KOPT-K1 (cell line): ENCODE measurements around the gene BPIFB3.

Source experiments
- H3K27ac ChIP-seq: fragments of 200-600 bp; sonication (generic); 2 replicates; pipeline ENCODE4 v1.5.1; 2016; ENCODE audit warnings: antibody characterized with exemption, mild to moderate bottlenecking, low read depth, low read length; ENCODE audit not compliant: poor library complexity, severe bottlenecking
- H3K36me3 ChIP-seq: fragments of 200-600 bp; sonication (generic); 2 replicates; pipeline ENCODE4 v1.5.1; 2017; ENCODE audit warnings: antibody characterized with exemption, mild to moderate bottlenecking, low read length, moderate library complexity; ENCODE audit not compliant: insufficient read depth
- H3K9me3 ChIP-seq: fragments of 200-600 bp; sonication (generic); 2 replicates; pipeline ENCODE4 v1.5.1; 2017; ENCODE audit warnings: antibody characterized with exemption, low read length, mild to moderate bottlenecking; ENCODE audit not compliant: insufficient read depth, poor library complexity, severe bottlenecking

Gene BPIFB3

DNA sequence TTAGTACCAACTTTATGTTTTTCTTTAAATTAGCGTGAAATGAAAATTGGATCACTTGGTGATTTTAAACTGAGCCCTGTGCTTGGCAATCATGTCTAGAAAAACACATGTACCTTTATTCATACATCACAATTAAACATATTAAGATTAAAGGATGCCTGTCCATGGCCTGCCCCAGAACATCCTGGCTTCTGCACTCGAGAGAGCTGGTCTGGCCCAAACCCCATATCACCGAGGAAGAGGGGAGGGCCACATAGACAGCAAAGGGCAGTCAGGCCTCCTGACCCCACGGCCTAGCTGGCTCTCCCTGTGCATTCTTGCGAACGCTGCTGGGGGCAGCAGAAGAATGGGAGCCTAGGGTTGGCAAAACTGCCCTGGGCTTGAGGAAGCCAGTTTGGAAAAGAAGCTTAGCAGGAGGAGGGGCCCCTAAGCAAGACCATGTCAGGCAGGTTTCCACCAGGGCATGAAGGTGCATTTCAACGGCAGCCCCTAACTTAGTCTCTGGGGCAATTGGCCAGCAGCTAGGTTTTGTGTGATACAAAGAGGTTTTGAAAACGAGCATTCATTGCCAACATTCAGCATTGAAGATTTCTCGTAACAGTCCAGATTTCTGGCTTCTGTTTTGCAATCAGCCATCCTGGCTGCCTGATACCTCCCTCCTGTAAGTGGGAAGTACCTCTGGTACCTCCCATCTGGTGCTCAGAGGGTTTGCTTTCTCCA lies 8.6 kb downstream of the BPIFB3 start:
- Histone ChIP-seq H3K9me3 (no peaks in the 10 kb centered on the region), H3K36me3 (no peaks in the 10 kb centered on the region), H3K27ac (no peak overlapping the region)

DNA sequence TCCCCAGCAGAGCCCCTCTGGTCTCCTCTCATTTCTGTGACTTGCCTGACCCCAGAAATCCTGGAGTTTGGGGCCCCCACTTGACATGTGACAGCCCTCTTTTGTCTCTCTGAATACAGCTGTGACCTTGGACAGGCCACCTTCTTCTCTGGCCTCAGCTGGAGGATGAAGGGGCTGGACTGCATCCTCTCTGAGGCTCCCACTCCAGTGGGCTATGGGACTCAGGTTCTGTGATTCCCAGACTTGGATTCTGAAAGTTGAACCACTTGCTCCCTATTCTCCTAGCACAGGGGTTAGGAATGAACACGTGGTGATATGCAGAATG lies 9.1 kb downstream of the BPIFB3 start:
- H3K36me3 ChIP-seq = no peaks in the 10 kb centered on the region
- no peaks in the 10 kb centered on the region for H3K9me3 ChIP-seq
- H3K27ac ChIP-seq = no peak overlapping the region

DNA sequence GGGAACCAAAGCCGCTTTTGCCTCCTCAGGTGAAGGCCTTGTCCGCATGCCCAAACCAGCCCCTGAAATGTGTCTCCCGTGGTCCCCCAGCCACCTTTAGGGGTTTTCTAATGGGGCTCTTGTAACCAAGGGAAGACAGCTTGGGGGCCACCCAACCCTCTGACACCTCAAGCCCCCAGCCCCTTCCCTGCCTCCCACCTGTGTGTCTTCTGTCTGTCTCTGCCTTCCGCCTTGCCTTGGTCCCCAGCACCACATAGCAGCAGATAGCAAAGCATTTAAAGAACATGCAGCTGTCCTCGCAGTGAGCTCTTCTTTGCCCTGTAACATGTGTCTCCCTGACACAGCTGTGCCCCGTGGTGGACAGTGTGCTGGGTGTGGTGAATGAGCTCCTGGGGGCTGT lies 9.6 kb downstream of the BPIFB3 start:
- Histone ChIP-seq H3K36me3 (no peaks in the 10 kb centered on the region), H3K27ac (no peak overlapping the region), H3K9me3 (no peaks in the 10 kb centered on the region)

DNA sequence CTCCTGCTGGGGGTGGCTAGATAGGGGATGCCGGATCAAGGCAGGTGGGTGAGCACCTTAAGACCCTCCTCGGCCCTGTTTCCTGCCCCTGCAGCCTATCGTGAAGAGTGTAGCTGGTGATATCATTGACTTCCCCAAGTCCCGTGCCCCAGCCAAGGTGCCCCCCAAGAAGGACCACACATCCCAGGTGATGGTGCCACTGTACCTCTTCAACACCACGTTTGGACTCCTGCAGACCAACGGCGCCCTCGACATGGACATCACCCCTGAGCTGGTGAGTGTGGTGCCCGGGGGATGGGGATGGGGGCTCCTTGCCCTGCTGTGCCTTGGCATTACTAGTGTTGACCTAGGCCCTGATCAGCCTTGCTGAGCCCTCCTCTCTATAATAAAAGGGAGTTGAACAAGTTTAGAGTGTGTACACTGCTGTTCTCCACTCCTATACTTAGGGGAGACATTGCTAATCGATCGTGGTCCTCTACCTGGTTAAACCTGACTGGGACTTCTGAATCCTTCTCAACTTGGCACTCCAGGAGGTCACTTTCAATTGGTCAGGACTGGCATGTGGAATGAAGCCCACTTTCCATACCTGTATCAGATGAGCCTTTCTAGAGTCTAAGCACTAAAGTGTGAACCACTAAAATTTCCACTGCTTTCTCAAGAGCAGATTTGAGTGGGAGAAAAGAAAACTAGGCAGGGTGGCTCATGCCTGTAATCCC lies 11.0 kb downstream of the BPIFB3 start:
- no peaks in the 10 kb centered on the region for H3K36me3 ChIP-seq
- H3K27ac ChIP-seq = no peak overlapping the region
- no peaks in the 10 kb centered on the region for H3K9me3 ChIP-seq

DNA sequence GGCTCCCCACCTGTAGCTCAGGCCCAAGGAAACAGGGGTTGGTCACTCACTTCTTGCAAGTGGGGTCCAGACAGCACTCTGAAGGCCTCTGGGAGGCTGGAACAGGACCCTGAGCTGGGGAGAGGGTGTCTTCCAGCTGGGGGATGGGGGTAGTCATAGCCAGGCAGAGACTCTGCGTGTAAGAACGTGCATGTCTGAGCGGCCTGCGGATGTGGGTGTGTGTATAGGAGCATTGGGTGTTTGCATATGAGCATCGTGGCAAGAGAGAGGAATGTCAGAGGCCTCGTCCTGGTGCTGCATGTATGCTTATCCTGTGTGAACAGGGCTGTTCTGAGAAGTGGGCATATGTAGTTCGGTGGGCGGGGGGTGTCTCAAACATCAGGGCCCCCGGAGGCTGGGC lies 12.1 kb downstream of the BPIFB3 start:
- H3K36me3 ChIP-seq = no peaks in the 10 kb centered on the region
- no peaks in the 10 kb centered on the region for H3K9me3 ChIP-seq
- no peak overlapping the region for H3K27ac ChIP-seq

DNA sequence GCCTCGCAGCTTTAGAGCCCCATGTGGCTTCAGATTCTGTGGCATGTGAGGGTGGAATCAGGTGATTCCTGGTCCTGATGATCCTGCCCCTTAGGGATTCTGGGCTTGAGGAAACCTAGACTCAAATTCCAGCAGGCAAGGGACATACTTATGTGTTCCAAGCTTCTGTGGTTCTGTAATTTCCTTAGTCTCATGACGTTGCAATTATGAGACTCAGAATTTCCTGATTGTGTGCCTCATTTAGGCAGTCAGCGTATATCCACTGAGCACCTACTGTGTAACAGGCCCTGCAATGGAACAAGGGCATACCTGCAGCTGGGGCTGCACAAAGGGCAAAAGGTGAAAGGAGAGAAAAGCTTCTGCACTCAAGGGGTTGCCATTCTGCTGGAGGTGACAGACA lies 14.1 kb downstream of the BPIFB3 start:
- no peaks in the 10 kb centered on the region for H3K36me3 ChIP-seq
- no peak overlapping the region for H3K27ac ChIP-seq
- no peaks in the 10 kb centered on the region for H3K9me3 ChIP-seq

DNA sequence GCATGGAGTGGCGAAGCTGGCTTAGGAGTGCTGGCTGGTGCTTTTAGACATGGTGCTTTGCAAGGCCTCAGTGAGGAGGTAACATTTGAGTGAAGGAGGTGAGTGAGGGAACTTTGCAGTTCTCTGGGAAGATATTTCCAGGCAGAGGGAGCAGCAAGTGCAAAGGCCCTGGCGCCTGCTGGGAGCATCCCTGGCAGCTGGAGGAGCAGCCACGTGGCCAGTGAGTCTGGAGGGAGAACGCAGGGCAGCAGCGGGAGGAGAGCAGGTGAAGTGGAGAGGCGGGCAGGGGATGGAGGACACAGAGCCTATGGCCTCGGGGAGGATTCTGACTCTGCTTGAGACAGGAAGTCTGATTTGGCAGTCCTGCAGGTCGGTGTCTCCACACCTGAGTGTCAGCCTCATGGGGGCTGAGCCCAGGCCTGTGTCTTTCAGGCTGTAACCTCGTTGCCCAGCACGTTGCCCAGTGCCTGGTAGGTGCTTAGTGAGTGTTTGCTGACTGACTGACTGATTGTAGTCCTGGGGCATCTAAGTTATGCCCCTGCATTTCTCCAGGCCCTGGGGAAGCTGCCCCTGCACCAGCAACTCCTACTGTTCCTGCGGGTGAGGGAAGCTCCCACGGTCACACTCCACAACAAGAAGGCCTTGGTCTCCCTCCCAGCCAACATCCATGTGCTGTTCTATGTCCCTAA lies 14.7 kb downstream of the BPIFB3 start:
- H3K36me3 ChIP-seq = no peaks in the 10 kb centered on the region
- H3K27ac ChIP-seq = no peak overlapping the region
- no peaks in the 10 kb centered on the region for H3K9me3 ChIP-seq

DNA sequence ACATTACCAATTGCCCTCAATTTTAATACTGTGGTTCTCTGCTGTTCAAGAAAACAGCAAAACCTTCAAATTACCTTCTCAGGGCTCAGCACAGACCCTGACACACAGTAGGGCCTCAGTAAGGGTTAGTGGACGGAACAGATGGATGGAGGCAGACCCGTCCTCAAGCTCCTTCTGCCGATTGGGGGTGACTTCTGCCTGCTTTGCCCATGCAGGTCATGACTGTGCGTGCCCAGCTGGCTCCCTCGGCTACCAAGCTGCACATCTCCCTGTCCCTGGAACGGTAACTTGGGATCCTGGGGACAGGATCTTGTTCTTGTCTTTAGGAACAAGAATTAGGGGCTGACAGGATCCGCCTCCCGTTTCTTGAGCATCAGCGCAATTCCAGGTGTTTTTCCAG lies 16.0 kb downstream of the BPIFB3 start:
- Histone ChIP-seq H3K9me3 (no peaks in the 10 kb centered on the region), H3K27ac (no peak overlapping the region), H3K36me3 (no peaks in the 10 kb centered on the region)

DNA sequence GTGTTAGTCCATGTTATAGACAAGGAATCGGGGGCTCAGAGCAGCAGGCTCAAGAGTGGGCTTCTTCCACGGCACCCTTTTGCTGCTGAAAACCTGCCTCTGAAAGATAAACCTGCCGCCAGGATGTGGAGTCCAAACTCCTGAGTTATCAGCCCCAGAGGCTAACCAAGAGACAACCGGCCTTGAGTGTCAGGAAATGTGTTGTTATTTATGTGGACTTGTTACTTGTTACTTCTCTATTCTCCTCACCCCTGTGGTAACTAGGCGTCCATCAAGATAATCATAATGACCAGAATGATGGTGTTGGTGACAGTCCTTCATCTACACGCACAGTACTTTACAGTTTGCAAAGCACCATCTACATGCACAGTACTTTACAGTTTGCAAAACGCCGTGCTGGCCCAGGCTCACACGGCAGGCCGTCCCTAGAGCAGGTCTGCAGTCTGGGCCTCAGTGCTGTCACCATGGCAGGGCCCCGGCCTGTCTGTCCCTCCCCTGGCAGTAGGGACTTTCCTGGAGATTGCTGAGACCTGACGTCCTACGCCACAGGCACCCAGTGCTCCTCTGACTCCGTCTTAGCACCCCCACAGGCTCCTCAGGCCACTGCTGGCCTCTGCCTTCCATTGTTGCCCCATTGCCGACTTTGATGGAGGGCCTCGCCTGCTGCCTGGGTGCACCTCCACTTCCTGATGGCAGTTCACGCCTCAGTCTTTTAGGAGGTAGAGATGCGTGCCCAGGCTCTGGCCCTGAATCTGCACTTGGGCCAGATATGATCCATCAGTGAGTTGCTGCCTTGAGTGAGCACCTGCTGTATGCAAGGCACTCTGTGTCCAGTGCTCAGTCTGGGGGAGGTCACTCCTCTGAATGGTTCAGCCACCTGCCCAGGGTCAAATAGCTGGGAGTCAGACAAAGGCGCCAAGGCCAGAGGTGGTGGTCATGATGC lies 16.7 kb downstream of the BPIFB3 start:
- no peak overlapping the region for H3K27ac ChIP-seq
- H3K36me3 ChIP-seq = no peaks in the 10 kb centered on the region
- H3K9me3 ChIP-seq = no peaks in the 10 kb centered on the region

DNA sequence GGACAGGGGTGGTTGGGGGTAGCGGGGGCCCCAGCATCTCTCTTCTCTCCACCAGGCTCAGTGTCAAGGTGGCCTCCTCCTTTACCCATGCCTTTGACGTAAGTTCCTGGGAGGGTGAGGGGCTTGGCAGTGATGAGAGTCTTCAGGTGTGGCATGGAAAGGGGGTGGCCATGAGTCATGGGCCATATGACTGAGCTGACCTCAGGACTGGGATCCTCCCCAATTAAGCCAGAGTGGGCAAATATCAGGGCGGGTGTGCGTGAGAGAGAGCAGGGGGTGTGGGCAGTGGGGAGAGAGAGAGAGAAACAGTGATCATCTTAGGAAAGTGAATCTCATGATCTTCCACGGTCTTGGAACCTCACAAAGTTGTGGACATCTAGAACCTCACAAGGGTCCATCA lies 17.5 kb downstream of the BPIFB3 start:
- no peaks in the 10 kb centered on the region for H3K9me3 ChIP-seq
- H3K27ac ChIP-seq = no peak overlapping the region
- H3K36me3 ChIP-seq = no peaks in the 10 kb centered on the region

DNA sequence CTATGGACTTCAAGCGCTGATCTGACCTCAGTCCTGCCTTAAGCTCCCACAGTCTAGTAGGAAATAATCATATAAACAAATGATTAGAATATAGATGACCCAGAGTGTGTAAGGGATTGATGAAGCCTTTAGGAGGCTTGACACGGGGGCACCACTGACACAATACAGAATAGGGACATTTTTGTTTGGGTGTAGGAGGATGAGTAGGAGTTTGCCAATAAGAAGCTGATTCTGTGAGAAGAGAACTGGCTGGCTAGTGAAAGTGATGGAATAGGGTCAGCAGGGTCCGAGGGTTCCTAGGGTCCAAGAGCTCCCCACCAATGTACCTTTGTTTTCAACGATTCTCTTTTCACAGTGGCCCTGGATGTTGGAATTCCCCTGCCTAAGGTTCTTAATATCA lies 18.7 kb downstream of the BPIFB3 start:
- Histone ChIP-seq H3K36me3 (no peaks in the 10 kb centered on the region), H3K27ac (no peak overlapping the region), H3K9me3 (no peaks in the 10 kb centered on the region)

DNA sequence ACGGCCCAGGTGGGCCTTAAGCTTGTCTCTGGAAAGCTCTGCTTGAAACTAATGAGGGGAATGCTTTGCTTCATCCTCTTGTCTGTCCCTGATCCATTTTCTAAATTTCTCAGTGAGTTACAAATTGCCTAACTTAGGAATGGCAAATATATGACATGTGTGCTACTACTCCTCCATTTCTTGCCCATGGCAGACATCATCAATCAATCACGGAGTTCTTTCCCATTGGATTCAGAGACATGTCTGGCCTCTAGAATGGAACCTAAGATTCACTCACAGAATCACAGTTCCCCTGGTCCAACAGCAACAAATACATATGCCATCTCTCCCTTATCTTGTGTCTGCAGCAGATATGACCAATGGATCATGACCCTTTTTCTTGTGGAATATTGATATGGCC lies 19.1 kb downstream of the BPIFB3 start:
- no peaks in the 10 kb centered on the region for H3K9me3 ChIP-seq

DNA sequence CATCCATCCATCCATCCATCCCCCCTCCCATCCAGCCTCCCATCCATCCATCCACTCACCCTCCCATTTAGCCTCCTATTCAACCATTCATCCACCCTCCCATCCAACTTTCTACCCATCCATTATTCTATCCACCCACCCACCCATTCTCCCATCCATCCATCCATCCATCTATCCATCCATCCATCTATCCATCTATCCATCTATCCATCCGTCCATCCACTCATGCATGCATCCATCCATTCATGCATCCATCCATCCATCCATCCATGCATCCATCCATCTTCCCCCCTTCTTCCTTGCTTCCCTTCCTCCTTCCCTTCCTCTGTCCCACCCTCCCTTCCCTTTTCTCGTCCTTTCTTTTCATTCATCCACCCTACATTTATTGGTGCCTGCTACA lies 21.0 kb downstream of the BPIFB3 start:
- no peaks in the 10 kb centered on the region for H3K9me3 ChIP-seq
- no peak overlapping the region for H3K27ac ChIP-seq
- H3K36me3 ChIP-seq = no peaks in the 10 kb centered on the region

More for the DNA sequence above, 19.1 kb downstream of the BPIFB3 start:
- Histone ChIP-seq H3K27ac (no peak overlapping the region), H3K36me3 (no peaks in the 10 kb centered on the region)

DNA sequence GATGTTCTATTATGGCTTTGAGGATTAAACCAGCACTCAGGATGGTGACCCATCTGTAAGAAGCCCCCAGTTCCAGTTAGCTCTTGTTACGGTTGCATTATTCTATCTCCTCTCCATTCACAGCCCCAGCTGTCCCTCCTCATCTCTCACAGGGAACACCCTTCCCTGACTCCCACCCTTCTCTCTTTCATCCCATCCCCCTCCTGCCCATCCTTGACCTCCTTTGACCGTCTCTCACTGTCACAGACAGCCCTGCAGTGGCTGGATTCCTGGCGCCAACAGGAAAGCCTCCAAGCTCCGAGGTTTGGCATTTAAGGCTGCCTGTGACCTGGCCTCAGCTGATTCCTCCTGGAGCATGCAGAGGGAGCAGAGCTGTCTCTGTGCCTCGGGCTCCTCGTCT lies 21.6 kb downstream of the BPIFB3 start:
- H3K27ac ChIP-seq = no peak overlapping the region
- no peaks in the 10 kb centered on the region for H3K36me3 ChIP-seq
- no peaks in the 10 kb centered on the region for H3K9me3 ChIP-seq
